NT2/D1 (cell line): Measurements from ENCODE around the gene KLHL29.

Experiments
- SUZ12 ChIP-seq: IDR thresholded peaks from 2 replicates; pipeline ENCODE4 v1.6.1; 2011; ENCODE audit not compliant: insufficient read length, insufficient read depth; ENCODE audit errors: extremely low read depth
- ZNF274 ChIP-seq: IDR thresholded peaks from 2 replicates; pipeline ENCODE4 v1.6.1; 2011; ENCODE audit warnings: mild to moderate bottlenecking, low read depth, low read length

GRCh38 chr2:23685181-23685580 is 300.2 kb downstream of the KLHL29 start:
- no peak for TF ChIP-seq SUZ12
- no peak for TF ChIP-seq ZNF274
